ENCODE data around the gene TOR1B. TPM values are rescaled to one million over a fixed set of nuclear protein-coding genes. Genes with fewer than 3 reads are reported as not detected.
A peak's percentile ranks its signal among the peaks of the same experiment; 100 is the strongest.

The TOR1B gene
- total RNA-seq, 1 experiment from 2014 or later = 18.8 TPM

DNA sequence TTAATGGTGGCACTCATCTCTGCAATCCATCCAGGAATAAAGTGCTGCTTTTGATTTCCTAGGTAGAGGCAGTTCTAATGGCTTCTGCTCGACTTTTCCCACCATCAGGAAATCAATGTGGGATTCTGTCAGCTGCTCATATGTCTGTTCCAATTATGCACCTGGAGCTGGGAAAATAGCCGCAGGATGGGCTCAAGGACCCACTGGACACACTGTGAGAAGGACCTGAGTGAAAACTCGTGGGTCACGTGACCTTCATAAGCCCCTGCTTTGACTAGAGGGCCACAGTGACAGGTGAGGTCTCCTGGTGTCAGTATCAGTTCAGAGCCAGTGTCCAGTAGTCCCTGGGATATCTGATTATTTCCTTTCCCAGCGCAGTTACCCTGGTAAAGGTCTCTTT is 32.2 kb upstream of the TOR1B start:
- Mint-ChIP-seq H3K9me3 (no peaks in the 10 kb centered on the region), H3K4me1 (no peaks in the 10 kb centered on the region), H3K4me3 (no peak overlapping the region), H3K36me3 (no peaks in the 10 kb centered on the region), H3K27me3 (ENCODE audit: low read depth) (no peaks in the 10 kb centered on the region), H3K27ac (no peak overlapping the region)
- TF ChIP-seq HMGXB4 (CRISPR knock-in tag; IDR thresholded peaks at IDR 0.05) = no peak
- no peak for TF ChIP-seq ATF1 (CRISPR knock-in tag; IDR thresholded peaks at IDR 0.05)
- TF ChIP-seq E2F1 (CRISPR knock-in tag; IDR thresholded peaks at IDR 0.05) = no peak
- TF ChIP-seq ESRRA (CRISPR knock-in tag; IDR thresholded peaks at IDR 0.05; ENCODE audit: borderline replicate concordance) = no peak
- no peak for TF ChIP-seq ZNF671 (CRISPR knock-in tag; IDR thresholded peaks at IDR 0.05)
- TF ChIP-seq IRF1 (CRISPR knock-in tag; IDR thresholded peaks at IDR 0.05) = no peak
- TF ChIP-seq NFATC4 (CRISPR knock-in tag; IDR thresholded peaks at IDR 0.05) = no peak
- no peak for TF ChIP-seq CREM (CRISPR knock-in tag; IDR thresholded peaks at IDR 0.05)
- no peak for TF ChIP-seq GTF2I (CRISPR knock-in tag; conservative IDR thresholded peaks at IDR 0.05)
- no peak for TF ChIP-seq NFE2L1 (CRISPR knock-in tag; IDR thresholded peaks at IDR 0.05)
- no peak for TF ChIP-seq ZNF232 (CRISPR knock-in tag; IDR thresholded peaks at IDR 0.05)
- no peak for TF ChIP-seq CBFB (CRISPR knock-in tag; IDR thresholded peaks at IDR 0.05; ENCODE audit: low read depth)
- no peak for TF ChIP-seq USF2 (CRISPR knock-in tag; IDR thresholded peaks at IDR 0.05)
- CTCF ChIA-PET = no interaction called here
- ATAC-seq = no peak
- no peak for DNase-seq (ENCODE audit: low spot score)
- POLR2A ChIA-PET = no interaction called here

GRCh38 chr9:129773262-129774048 is 29.5 kb upstream of the TOR1B start:
- H3K36me3 Mint-ChIP-seq = no peaks in the 10 kb centered on the region
- ChIA-PET CTCF (interaction anchor here (2.2 kb wide), 1 partner anchor 47 kb away, joined by 11 read pairs; no protein-coding TSS in a partner anchor), POLR2A (no interaction called here)
- H3K4me1 Mint-ChIP-seq = 0 out of 2 replicates have a peak, but pooled peaks cover 6% of the 10 kb centered on the region
- no peak for TF ChIP-seq ZNF423 (CRISPR knock-in tag; IDR thresholded peaks at IDR 0.05)
- H3K4me3 Mint-ChIP-seq = no peak overlapping the region
- no peaks in the 10 kb centered on the region for H3K9me3 Mint-ChIP-seq
- DNase-seq (ENCODE audit: low spot score) = no peak
- ATAC-seq = no peak
- no peak overlapping the region for H3K27ac Mint-ChIP-seq
- H3K27me3 Mint-ChIP-seq (ENCODE audit: low read depth) = no peaks in the 10 kb centered on the region

GRCh38 chr9:129774791-129775447 is 28.1 kb upstream of the TOR1B start:
- DNase-seq (ENCODE audit: low spot score) = no peak
- H3K9me3 Mint-ChIP-seq = no peaks in the 10 kb centered on the region
- H3K4me1 Mint-ChIP-seq = 0 out of 2 replicates have a peak, but pooled peaks cover 6% of the 10 kb centered on the region
- H3K27ac Mint-ChIP-seq = no peak overlapping the region
- ChIA-PET CTCF (interaction anchor here (3.9 to 14.0 kb wide), 2 partner anchors 37 to 49 kb away, joined by 22 to 101 read pairs; no protein-coding TSS in a partner anchor), POLR2A (no interaction called here)
- no peaks in the 10 kb centered on the region for H3K27me3 Mint-ChIP-seq (ENCODE audit: low read depth)
- H3K4me3 Mint-ChIP-seq = no peak overlapping the region
- ATAC-seq = peak; percentile 79
- no peaks in the 10 kb centered on the region for H3K36me3 Mint-ChIP-seq
- TF ChIP-seq, protein P1, sequence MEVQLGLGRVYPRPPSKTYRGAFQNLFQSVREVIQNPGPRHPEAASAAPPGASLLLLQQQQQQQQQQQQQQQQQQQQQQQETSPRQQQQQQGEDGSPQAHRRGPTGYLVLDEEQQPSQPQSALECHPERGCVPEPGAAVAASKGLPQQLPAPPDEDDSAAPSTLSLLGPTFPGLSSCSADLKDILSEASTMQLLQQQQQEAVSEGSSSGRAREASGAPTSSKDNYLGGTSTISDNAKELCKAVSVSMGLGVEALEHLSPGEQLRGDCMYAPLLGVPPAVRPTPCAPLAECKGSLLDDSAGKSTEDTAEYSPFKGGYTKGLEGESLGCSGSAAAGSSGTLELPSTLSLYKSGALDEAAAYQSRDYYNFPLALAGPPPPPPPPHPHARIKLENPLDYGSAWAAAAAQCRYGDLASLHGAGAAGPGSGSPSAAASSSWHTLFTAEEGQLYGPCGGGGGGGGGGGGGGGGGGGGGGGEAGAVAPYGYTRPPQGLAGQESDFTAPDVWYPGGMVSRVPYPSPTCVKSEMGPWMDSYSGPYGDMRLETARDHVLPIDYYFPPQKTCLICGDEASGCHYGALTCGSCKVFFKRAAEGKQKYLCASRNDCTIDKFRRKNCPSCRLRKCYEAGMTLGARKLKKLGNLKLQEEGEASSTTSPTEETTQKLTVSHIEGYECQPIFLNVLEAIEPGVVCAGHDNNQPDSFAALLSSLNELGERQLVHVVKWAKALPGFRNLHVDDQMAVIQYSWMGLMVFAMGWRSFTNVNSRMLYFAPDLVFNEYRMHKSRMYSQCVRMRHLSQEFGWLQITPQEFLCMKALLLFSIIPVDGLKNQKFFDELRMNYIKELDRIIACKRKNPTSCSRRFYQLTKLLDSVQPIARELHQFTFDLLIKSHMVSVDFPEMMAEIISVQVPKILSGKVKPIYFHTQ (CRISPR knock-in tag; IDR thresholded peaks at IDR 0.05) = no peak
- TF ChIP-seq NFYB (CRISPR knock-in tag; conservative IDR thresholded peaks at IDR 0.05; ENCODE audit: low read depth) = peak; percentile 54; the same call in 1 of the 2 replicates
- TF ChIP-seq MAX (CRISPR knock-in tag; IDR thresholded peaks at IDR 0.05) = peak; percentile 44; the same call in 1 of the 2 replicates
- no peak for TF ChIP-seq ZNF317 (CRISPR knock-in tag; IDR thresholded peaks at IDR 0.05; ENCODE audit: borderline replicate concordance, low read depth)
- TF ChIP-seq, protein P2, sequence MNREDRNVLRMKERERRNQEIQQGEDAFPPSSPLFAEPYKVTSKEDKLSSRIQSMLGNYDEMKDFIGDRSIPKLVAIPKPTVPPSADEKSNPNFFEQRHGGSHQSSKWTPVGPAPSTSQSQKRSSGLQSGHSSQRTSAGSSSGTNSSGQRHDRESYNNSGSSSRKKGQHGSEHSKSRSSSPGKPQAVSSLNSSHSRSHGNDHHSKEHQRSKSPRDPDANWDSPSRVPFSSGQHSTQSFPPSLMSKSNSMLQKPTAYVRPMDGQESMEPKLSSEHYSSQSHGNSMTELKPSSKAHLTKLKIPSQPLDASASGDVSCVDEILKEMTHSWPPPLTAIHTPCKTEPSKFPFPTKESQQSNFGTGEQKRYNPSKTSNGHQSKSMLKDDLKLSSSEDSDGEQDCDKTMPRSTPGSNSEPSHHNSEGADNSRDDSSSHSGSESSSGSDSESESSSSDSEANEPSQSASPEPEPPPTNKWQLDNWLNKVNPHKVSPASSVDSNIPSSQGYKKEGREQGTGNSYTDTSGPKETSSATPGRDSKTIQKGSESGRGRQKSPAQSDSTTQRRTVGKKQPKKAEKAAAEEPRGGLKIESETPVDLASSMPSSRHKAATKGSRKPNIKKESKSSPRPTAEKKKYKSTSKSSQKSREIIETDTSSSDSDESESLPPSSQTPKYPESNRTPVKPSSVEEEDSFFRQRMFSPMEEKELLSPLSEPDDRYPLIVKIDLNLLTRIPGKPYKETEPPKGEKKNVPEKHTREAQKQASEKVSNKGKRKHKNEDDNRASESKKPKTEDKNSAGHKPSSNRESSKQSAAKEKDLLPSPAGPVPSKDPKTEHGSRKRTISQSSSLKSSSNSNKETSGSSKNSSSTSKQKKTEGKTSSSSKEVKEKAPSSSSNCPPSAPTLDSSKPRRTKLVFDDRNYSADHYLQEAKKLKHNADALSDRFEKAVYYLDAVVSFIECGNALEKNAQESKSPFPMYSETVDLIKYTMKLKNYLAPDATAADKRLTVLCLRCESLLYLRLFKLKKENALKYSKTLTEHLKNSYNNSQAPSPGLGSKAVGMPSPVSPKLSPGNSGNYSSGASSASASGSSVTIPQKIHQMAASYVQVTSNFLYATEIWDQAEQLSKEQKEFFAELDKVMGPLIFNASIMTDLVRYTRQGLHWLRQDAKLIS (CRISPR knock-in tag; IDR thresholded peaks at IDR 0.05; ENCODE audit: borderline replicate concordance) = no peak
- no peak for TF ChIP-seq SP1 (CRISPR knock-in tag; conservative IDR thresholded peaks at IDR 0.05)
